Esophagus squamous epithelium (tissue), 5 donors: ENCODE measurements around the gene STRIP2. TPM values are rescaled to one million over a fixed set of nuclear protein-coding genes. Genes with fewer than 3 reads are reported as not detected.
"Not testable (repeated sequence)": the region's sequence is repeated elsewhere in the genome, so short reads cannot be mapped to it uniquely, and the experiment has no call there.

Experiments used
- DNase-seq: peaks from one replicate; lab custom pipeline; 2025; lab: John Stamatoyannopoulos, UW
- H3K27ac ChIP-seq, 4 donors: fragments of 200-600 bp; sonication (generic); one replicate each; pipeline ENCODE4 v1.5.1; 2016 to 2019; ENCODE audit warnings: mild to moderate bottlenecking in 1 of 4
- H3K27me3 ChIP-seq, 4 donors: fragments of 200-600 bp; sonication (generic); 1 replicate in 3 of 4; 2 replicates in 1 of 4; pipeline versions ENCODE4 v1.5.1 to v1.6.0; 2017 to 2021; ENCODE audit warnings: antibody characterized with exemption in 1 of 4
- H3K36me3 ChIP-seq, 3 donors: fragments of 200-600 bp; sonication (generic); one replicate each; pipeline ENCODE4 v1.5.1; 2016 to 2019
- H3K4me1 ChIP-seq, 3 donors: fragments of 200-600 bp; sonication (generic); one replicate each; pipeline ENCODE4 v1.5.1; 2017 to 2019
- H3K4me3 ChIP-seq, 4 donors: fragments of 200-600 bp; sonication (generic); 1 replicate in 3 of 4; 2 replicates in 1 of 4; pipeline ENCODE4 v1.5.1; 2016 to 2019; ENCODE audit warnings: mild to moderate bottlenecking in 2 of 4, moderate library complexity in 1 of 4
- H3K9me3 ChIP-seq, 3 donors: fragments of 200-600 bp; sonication (generic); one replicate each; pipeline ENCODE4 v1.5.1; 2016 to 2019
- POLR2A ChIP-seq, 4 donors: fragments of 450-650 bp; IDR thresholded peaks; one replicate each; pipeline ENCODE4 v1.6.1; 2017; ENCODE audit warnings: antibody characterized with exemption in 4 of 4, mild to moderate bottlenecking in 4 of 4, moderate library complexity in 3 of 4
- WGBS, 2 donors: methylation state at CpG; one replicate each; pipeline ENCODE4 v1.1.5; 2018; 5-methylcytosine and 5-hydroxymethylcytosine counted together
- intact Hi-C: fragments of 100-400 bp; cut with DNase I; formaldehyde crosslinking; loops from one replicate; pipeline ENCODE4 v1.15.0; 2022
- small RNA-seq, 4 donors: library from RNA; depleted of rRNA; stranded (forward); fragments of <200 nt; gene quantifications; one replicate each; pipeline ENCODE3, GENCODE V24; 2016
- total RNA-seq, 4 donors: library from RNA; depleted of rRNA; stranded (reverse); fragments of >200 nt; gene quantifications; one replicate each; pipeline ENCODE4 v1.1.0, GENCODE V29; 2016
- TF ChIP-seq, protein P1 (sequence below), 6 experiments: fragments of 450-650 bp in 4 of 6; fragments of 200-600 bp in 2 of 6; sonication (generic) in 2 of 6; IDR thresholded peaks; one replicate each; pipeline ENCODE4 v1.5.1; 2016 to 2019; ENCODE audit warnings: antibody characterized with exemption in 6 of 6, mild to moderate bottlenecking in 4 of 6, moderate library complexity in 4 of 6
- donor health status: DM: yes; HTN: yes; CAD: no.

The STRIP2 gene
- total RNA-seq, 4 donors from 2014 or later: 0.76 to 6.3 (median 1.5) TPM

DNA sequence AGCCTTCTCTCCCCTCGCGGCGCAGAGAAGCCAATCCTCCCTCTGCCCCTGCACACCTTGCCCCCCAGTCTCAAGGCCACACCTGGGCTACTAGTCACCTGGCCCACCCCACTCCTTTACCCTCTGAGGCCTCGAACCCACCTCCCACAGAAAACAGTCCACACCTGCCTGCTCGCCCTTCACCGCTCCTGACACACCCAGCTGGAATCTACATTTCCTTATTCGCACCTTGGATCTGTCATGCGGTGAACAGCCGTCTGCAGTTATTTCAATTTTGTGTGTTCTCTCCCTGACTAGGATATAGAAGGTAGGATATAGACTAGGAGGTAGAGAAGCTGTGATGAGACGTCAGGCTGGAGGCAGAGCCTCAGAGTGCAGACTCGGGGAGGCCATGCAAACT lies 97.5 kb downstream of the STRIP2 start:
- H3K4me3 ChIP-seq: no peak overlapping the region
- no peaks in the 10 kb centered on the region for H3K36me3 ChIP-seq
- DNase-seq: no peak
- TF ChIP-seq, protein P1, sequence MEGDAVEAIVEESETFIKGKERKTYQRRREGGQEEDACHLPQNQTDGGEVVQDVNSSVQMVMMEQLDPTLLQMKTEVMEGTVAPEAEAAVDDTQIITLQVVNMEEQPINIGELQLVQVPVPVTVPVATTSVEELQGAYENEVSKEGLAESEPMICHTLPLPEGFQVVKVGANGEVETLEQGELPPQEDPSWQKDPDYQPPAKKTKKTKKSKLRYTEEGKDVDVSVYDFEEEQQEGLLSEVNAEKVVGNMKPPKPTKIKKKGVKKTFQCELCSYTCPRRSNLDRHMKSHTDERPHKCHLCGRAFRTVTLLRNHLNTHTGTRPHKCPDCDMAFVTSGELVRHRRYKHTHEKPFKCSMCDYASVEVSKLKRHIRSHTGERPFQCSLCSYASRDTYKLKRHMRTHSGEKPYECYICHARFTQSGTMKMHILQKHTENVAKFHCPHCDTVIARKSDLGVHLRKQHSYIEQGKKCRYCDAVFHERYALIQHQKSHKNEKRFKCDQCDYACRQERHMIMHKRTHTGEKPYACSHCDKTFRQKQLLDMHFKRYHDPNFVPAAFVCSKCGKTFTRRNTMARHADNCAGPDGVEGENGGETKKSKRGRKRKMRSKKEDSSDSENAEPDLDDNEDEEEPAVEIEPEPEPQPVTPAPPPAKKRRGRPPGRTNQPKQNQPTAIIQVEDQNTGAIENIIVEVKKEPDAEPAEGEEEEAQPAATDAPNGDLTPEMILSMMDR (IDR thresholded peaks at IDR 0.05): no peak
- no peak for TF ChIP-seq POLR2A (IDR thresholded peaks at IDR 0.05)
- intact Hi-C loops: no loop called here
- peaks cover 0 to 11% (median 0%) of the 10 kb centered on the region in 4 donors for H3K27me3 ChIP-seq
- no peaks in the 10 kb centered on the region for H3K9me3 ChIP-seq
- no peaks in the 10 kb centered on the region for H3K4me1 ChIP-seq
- WGBS, 2 donors: 89% methylated on average over 8 to 11 of the region's 11 CpGs
- H3K27ac ChIP-seq: no peak overlapping the region

GRCh38 chr7:129532375-129532774 lies 98.1 kb downstream of the STRIP2 start:
- DNase-seq: no peak
- TF ChIP-seq POLR2A (IDR thresholded peaks at IDR 0.05): no peak
- TF ChIP-seq, protein P1 (IDR thresholded peaks at IDR 0.05): no peak
- no peaks in the 10 kb centered on the region for H3K36me3 ChIP-seq
- H3K4me3 ChIP-seq: no peak overlapping the region
- no peaks in the 10 kb centered on the region for H3K4me1 ChIP-seq
- no peaks in the 10 kb centered on the region for H3K9me3 ChIP-seq
- peaks cover 0 to 6% (median 0%) of the 10 kb centered on the region in 4 donors for H3K27me3 ChIP-seq
- no peak overlapping the region for H3K27ac ChIP-seq
- WGBS, 2 donors: 65 to 90% methylated on average over 13 to 19 of the region's 19 CpGs
- intact Hi-C loops: no loop called here

DNA sequence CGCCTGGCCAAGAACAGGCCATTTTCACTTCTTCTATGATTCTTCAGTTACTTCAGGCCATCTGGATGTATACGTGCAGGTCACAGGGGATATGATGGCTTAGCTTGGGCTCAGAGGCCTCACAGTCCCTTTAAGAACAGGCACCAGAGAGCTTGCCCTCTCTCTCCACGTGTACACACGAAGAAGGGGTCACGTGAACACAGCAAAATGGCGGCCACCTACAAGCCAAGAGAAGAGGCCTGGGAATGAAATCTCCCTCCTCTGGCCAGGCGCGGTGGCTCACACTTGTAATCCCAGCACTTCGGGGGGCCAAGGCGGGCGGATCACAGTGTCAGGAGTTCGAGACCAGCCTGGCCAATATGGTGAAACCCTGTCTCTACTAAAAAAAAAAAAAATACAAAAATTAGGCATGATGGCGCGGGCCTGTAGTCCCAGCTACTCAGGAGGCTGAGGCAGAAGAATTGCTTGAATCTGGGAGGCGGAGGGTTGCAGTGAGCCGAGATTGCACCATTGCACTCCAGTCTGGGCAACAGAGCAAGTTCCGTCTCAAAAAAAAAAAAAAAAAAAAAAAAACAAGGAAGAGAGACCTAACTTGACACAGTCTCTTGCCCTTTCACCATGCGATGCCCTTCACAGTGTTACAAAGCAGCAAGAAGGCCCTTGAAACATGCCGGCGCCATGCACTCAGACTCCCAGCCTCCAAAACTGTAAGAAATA lies 100.5 kb downstream of the STRIP2 start:
- H3K27ac ChIP-seq, H3K4me1 ChIP-seq, H3K27me3 ChIP-seq, intact Hi-C loops, DNase-seq, H3K9me3 ChIP-seq, H3K36me3 ChIP-seq, H3K4me3 ChIP-seq: not testable (repeated sequence)
- WGBS, 2 donors: 88 to 91% methylated on average over 14 to 20 of the region's 20 CpGs

DNA sequence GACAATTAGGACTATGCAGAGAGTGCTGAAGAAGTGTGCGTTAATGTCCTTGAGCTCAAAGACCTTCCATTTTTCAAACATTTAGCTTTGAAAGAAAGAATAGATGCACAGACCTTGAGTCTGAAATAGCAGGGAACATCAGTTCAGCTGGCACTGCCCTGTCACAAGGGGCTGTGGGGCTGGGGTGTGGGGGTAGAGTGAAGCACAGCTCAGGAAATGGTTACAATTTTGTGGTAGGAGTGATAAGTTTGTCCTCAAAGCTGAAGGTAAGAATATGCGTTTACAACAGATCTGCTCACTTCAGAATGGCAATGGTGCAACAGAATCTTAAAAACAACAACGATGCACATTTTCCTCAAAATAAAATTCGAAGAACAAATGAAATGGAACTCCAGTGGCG lies 101.7 kb downstream of the STRIP2 start:
- Histone ChIP-seq H3K27ac (no peak overlapping the region), H3K9me3 (no peaks in the 10 kb centered on the region), H3K27me3 (peaks cover 0 to 6% (median 0%) of the 10 kb centered on the region in 4 donors), H3K4me3 (no peak overlapping the region), H3K36me3 (no peaks in the 10 kb centered on the region), H3K4me1 (no peaks in the 10 kb centered on the region)
- DNase-seq: no peak
- TF ChIP-seq POLR2A (IDR thresholded peaks at IDR 0.05): no peak
- WGBS, 2 donors: 51 to 63% methylated on average over 5 of the region's 5 CpGs
- intact Hi-C loops: no loop called here

- WGBS, 2 donors: 72 to 74% methylated on average over 8 to 9 of the region's 9 CpGs
- H3K27ac ChIP-seq: no peak overlapping the region
- intact Hi-C loops: no loop called here
- H3K36me3 ChIP-seq: no peaks in the 10 kb centered on the region
- no peaks in the 10 kb centered on the region for H3K4me1 ChIP-seq
- TF ChIP-seq POLR2A (IDR thresholded peaks at IDR 0.05): no peak
- TF ChIP-seq, protein P1 (IDR thresholded peaks at IDR 0.05): no peak
- no peak for DNase-seq
- no peaks in the 10 kb centered on the region for H3K9me3 ChIP-seq
- H3K4me3 ChIP-seq: no peak overlapping the region
- peaks cover 0 to 6% (median 0%) of the 10 kb centered on the region in 4 donors for H3K27me3 ChIP-seq
Observed at GRCh38 chr7:129536323-129536722, 102.1 kb downstream of the STRIP2 start.

Small RNA genes lying within 50 kb of the gene (small RNA-seq; reads per million reads assigned to genes)
- 0 reads per million in 4 donors for gene AC009244.1
- 0 reads per million in 4 donors for gene RNU1-72P
- 0 reads per million in 4 donors for gene SNRPGP3

Other genes with a start within 250 kb of the STRIP2 start
- gene SMO, start 245.8 kb upstream of the STRIP2 start, total RNA-seq: 10 to 100 TPM in 3 of 4 donors, 1 to 10 TPM in 1; 9.2 to 18.4 (median 10.4) TPM
- gene AHCYL2, start 209.4 kb upstream of the STRIP2 start, total RNA-seq: 10 to 100 TPM; 10.8 to 14.0 (median 13.7) TPM
- 1 to 10 TPM in 1 of 4 donors, not detected in 3; 1.7 TPM for gene SMKR1, start 68.1 kb downstream of the STRIP2 start, total RNA-seq
- gene NRF1, start 177.3 kb downstream of the STRIP2 start, total RNA-seq: 10 to 100 TPM; 10.0 to 18.3 (median 13.3) TPM